Endothelial cell of umbilical vein (primary cell): ENCODE measurements around the gene MYO5B. TPM values are rescaled to one million over a fixed set of nuclear protein-coding genes. Genes with fewer than 3 reads are reported as not detected.

ENCODE experiments used
- BruUV-seq: library from RNA; stranded (reverse); fragments of 400-500 nt; replicated peaks from 2 replicates; lab custom pipeline; 2021; lab: Mats Ljungman, UMichigan
- CTCF ChIA-PET: fragments of 300-600, 350-600 bp; sonication (Branson Sonifier 250); formaldehyde crosslinking; loops from one replicate; lab custom pipeline; 2021; ENCODE audit warnings: antibody characterized with exemption, inconsistent platforms; lab: Charles Lee
- POLR2A ChIA-PET: fragments of 300-600, 350-600 bp; sonication (Branson Sonifier 250); formaldehyde crosslinking; loops from one replicate; lab custom pipeline; 2021; ENCODE audit warnings: antibody characterized with exemption, inconsistent platforms; lab: Charles Lee
- DNase-seq: peaks from one replicate; pipeline ENCODE4 v3.0.0-alpha.2; 2011; ENCODE audit warnings: low read depth, low spot score
- FAIRE-seq: peaks from 2 replicates; lab custom pipeline; 2011; peaks lifted over from hg19 to GRCh38; lab: Jason Lieb, UNC
- H2AFZ ChIP-seq: 2 replicates; pipeline ENCODE4 v1.6.0; 2012; ENCODE audit warnings: low read depth, low read length, control low read depth, inconsistent platforms
- H3K27ac ChIP-seq: 2 replicates; pipeline ENCODE4 v1.5.1; 2011; ENCODE audit warnings: low read depth, mild to moderate bottlenecking, control low read depth, low read length, moderate library complexity; ENCODE audit not compliant: insufficient read depth
- H3K27me3 ChIP-seq, 2 experiments: 2 replicates each; pipeline versions ENCODE4 v1.6.0 to v1.6.1; 2011; ENCODE audit warnings: low read length in 2 of 2, mixed read lengths in 1 of 2; ENCODE audit not compliant: control insufficient read depth in 2 of 2, insufficient read depth in 2 of 2
- H3K36me3 ChIP-seq, 2 experiments: 2 replicates in 1 of 2; 3 replicates in 1 of 2; pipeline ENCODE4 v1.5.1; 2011; ENCODE audit warnings: low read length in 2 of 2, mild to moderate bottlenecking in 1 of 2, moderate library complexity in 1 of 2; ENCODE audit not compliant: control insufficient read depth in 2 of 2, insufficient read depth in 2 of 2; ENCODE audit errors: extremely low read depth in 1 of 2
- H3K4me1 ChIP-seq: 3 replicates; pipeline ENCODE4 v1.5.1; 2011; ENCODE audit warnings: mild to moderate bottlenecking, low read length; ENCODE audit not compliant: control insufficient read depth, insufficient read depth; ENCODE audit errors: extremely low read depth
- H3K4me2 ChIP-seq: 2 replicates; pipeline ENCODE4 v1.6.1; 2011; ENCODE audit warnings: low read length, control low read depth, mixed read lengths; ENCODE audit not compliant: insufficient read depth
- H3K4me3 ChIP-seq, 3 experiments: fragments of 200-600 bp in 1 of 3; sonication (generic), shearing (Covaris generic) in 1 of 3; replicated peaks in 1 of 3; 2 replicates each; pipeline ENCODE4 v1.5.1; 2011 to 2016; ENCODE audit warnings: control low read depth in 3 of 3, low read length in 3 of 3, mild to moderate bottlenecking in 2 of 3, inconsistent platforms in 1 of 3, low read depth in 1 of 3, moderate library complexity in 1 of 3; ENCODE audit not compliant: insufficient read depth in 1 of 3
- H3K79me2 ChIP-seq: 2 replicates; pipeline ENCODE4 v1.6.0; 2012; ENCODE audit warnings: low read length, inconsistent platforms; ENCODE audit not compliant: control insufficient read depth, insufficient read depth
- H3K9ac ChIP-seq: replicated peaks from 2 replicates; pipeline ENCODE3; 2011; ENCODE audit warnings: low read length, control low read depth; ENCODE audit not compliant: insufficient read depth; ENCODE audit errors: extremely low read depth
- H3K9me1 ChIP-seq: replicated peaks from 3 replicates; pipeline ENCODE4 v1.6.0; 2011; ENCODE audit warnings: mild to moderate bottlenecking, low read length; ENCODE audit not compliant: control insufficient read depth, insufficient read depth; ENCODE audit errors: extremely low read depth
- H3K9me3 ChIP-seq: replicated peaks from 2 replicates; pipeline ENCODE4 v1.5.1; 2012; ENCODE audit warnings: low read length, inconsistent platforms; ENCODE audit not compliant: control insufficient read depth, insufficient read depth
- H4K20me1 ChIP-seq: replicated peaks from 2 replicates; pipeline ENCODE3; 2011; ENCODE audit warnings: mild to moderate bottlenecking, low read length; ENCODE audit not compliant: control insufficient read depth, insufficient read depth; ENCODE audit errors: extremely low read depth
- CTCF ChIP-seq, 2 donors: IDR thresholded peaks; 1 replicate in 1 of 2; 2 replicates in 1 of 2; pipeline ENCODE4 v1.5.1; 2011; ENCODE audit warnings: low read length in 2 of 2, mild to moderate bottlenecking in 2 of 2, moderate library complexity in 2 of 2, control low read depth in 1 of 2, inconsistent platforms in 1 of 2, low read depth in 1 of 2; ENCODE audit not compliant: insufficient read depth in 1 of 2; ENCODE audit errors: extremely low read depth in 1 of 2
- EZH2 ChIP-seq: IDR thresholded peaks from 2 replicates; pipeline ENCODE4 v1.6.1; 2012; ENCODE audit warnings: borderline replicate concordance, low read depth, mild to moderate bottlenecking, moderate library complexity, low read length, inconsistent platforms; ENCODE audit not compliant: severe bottlenecking
- FOS ChIP-seq: IDR thresholded peaks from 2 replicates; pipeline ENCODE4 v1.6.1; 2011; ENCODE audit warnings: mild to moderate bottlenecking, low read length, moderate library complexity, borderline replicate concordance; ENCODE audit not compliant: insufficient read depth
- GATA2 ChIP-seq: IDR thresholded peaks from 2 replicates; pipeline ENCODE4 v1.7.0; 2011; ENCODE audit warnings: low read depth, mild to moderate bottlenecking, moderate library complexity, mixed read lengths, low read length; ENCODE audit not compliant: insufficient read length, insufficient read depth
- JUN ChIP-seq: IDR thresholded peaks from 2 replicates; pipeline ENCODE4 v1.6.1; 2011; ENCODE audit warnings: borderline replicate concordance, low read depth; ENCODE audit not compliant: insufficient read length, insufficient read depth
- MAX ChIP-seq: IDR thresholded peaks from 2 replicates; pipeline ENCODE4 v1.6.1; 2011; ENCODE audit not compliant: insufficient read depth, insufficient read length
- MYC ChIP-seq: IDR thresholded peaks from one replicate; pipeline ENCODE4 v1.6.1; 2011; ENCODE audit warnings: mild to moderate bottlenecking, low read depth, low read length
- POLR2A ChIP-seq: IDR thresholded peaks from 2 replicates; pipeline ENCODE4 v1.6.1; 2012; ENCODE audit warnings: low read depth, mild to moderate bottlenecking, control low read depth, low read length
- POLR2AphosphoS5 ChIP-seq: IDR thresholded peaks from 2 replicates; pipeline ENCODE4 v1.6.1; 2012; ENCODE audit warnings: low read depth, mild to moderate bottlenecking, control low read depth, low read length, moderate library complexity; ENCODE audit not compliant: insufficient read depth
- dilution Hi-C: fragments of 300-500 bp; cut with MboI; formaldehyde crosslinking; loops from one replicate; pipeline ENCODE4 v1.15.0; 2019; ENCODE audit warnings: low sequenced_read_pairs; ENCODE audit not compliant: extremely low pct_ligation_motif_present
- intact Hi-C: fragments of 100-400 bp; cut with micrococcal nuclease; formaldehyde crosslinking; loops from one replicate; pipeline ENCODE4 v1.10.0; 2022
- polyA plus RNA-seq, 4 experiments: library from polyadenylated mRNA; depleted of rRNA in 3 of 4; stranded (reverse) in 3 of 4; unstranded in 1 of 4; fragments of >200 nt; gene quantifications; 2 replicates each; pipeline versions ENCODE4 v1.2.1 to v1.2.3, GENCODE V29; 2011 to 2012; ENCODE audit warnings: missing spikeins in 1 of 4
- total RNA-seq: library from RNA; stranded (reverse); gene quantifications from 2 replicates; pipeline ENCODE4 v1.2.3, GENCODE V29; 2021

Gene MYO5B
- total and polyA plus RNA-seq, 2 donors (not counting 3 experiments of a cell fraction or from before 2014, with no cell fraction given): 0.54 to 1.1 TPM

GRCh38 chr18:50172367-50172766 lies 22.6 kb downstream of the MYO5B start:
- no peaks in the 10 kb centered on the region for H4K20me1 ChIP-seq
- no peaks in the 10 kb centered on the region for H3K79me2 ChIP-seq
- CTCF ChIA-PET: no interaction called here
- no peak overlapping the region for H2AFZ ChIP-seq
- POLR2A ChIA-PET: no interaction called here
- no peaks in the 10 kb centered on the region for H3K36me3 ChIP-seq
- dilution Hi-C loops: no loop called here
- DNase-seq (no peak), FAIRE-seq (no peak)
- intact Hi-C loops: no loop called here
- H3K9me3 ChIP-seq: no peaks in the 10 kb centered on the region
- no peaks in the 10 kb centered on the region for H3K9me1 ChIP-seq
- H3K27ac ChIP-seq: no peak overlapping the region
- BruUV-seq: no TSS peak
- TF ChIP-seq FOS (no peak), GATA2 (no peak)
- no peak overlapping the region for H3K4me3 ChIP-seq
- no peak overlapping the region for H3K4me2 ChIP-seq
- H3K27me3 ChIP-seq: peaks cover 0 to under 1% of the 10 kb centered on the region in 2 experiments
- no peaks in the 10 kb centered on the region for H3K4me1 ChIP-seq
- H3K9ac ChIP-seq: no peak overlapping the region

DNA sequence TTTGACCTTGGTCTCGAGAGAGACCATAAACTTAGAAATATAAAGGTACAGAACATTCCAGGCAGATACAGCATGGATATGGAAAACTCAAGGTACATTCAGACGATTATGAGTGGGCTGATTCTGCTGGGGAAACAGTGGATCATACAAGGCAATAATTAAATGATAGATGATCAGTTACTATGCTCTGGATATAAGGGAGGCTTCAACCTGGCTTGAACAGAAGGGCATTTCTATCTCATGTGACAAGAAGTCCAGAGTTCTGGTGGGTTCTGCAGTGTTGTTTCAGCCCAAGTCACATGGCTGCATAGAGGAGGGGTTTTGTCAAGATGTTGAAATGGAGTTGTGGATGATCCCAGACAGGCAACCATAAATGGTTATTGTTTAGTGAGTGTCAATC lies 23.5 kb downstream of the MYO5B start:
- H3K4me3 ChIP-seq: no peak overlapping the region
- no peaks in the 10 kb centered on the region for H3K27me3 ChIP-seq
- no peak for DNase-seq
- FAIRE-seq: no peak
- H3K9ac ChIP-seq: no peak overlapping the region
- H3K9me1 ChIP-seq: no peaks in the 10 kb centered on the region
- ChIA-PET POLR2A (no interaction called here), CTCF (no interaction called here)
- no peak overlapping the region for H2AFZ ChIP-seq
- no peak overlapping the region for H3K27ac ChIP-seq
- no peaks in the 10 kb centered on the region for H3K4me1 ChIP-seq
- H3K36me3 ChIP-seq: no peaks in the 10 kb centered on the region
- dilution Hi-C loops (no loop called here), intact Hi-C loops (no loop called here)
- H3K4me2 ChIP-seq: no peak overlapping the region
- H4K20me1 ChIP-seq: no peaks in the 10 kb centered on the region
- no TSS peak for BruUV-seq
- no peak for TF ChIP-seq EZH2
- TF ChIP-seq MYC: no peak
- TF ChIP-seq POLR2A: no peak
- no peak for TF ChIP-seq GATA2
- TF ChIP-seq FOS: no peak
- no peak for TF ChIP-seq CTCF (IDR thresholded peaks at IDR 0.05; ENCODE audit: extremely low read depth in 1 of 2, insufficient read depth in 1 of 2, low read depth in 1 of 2, low read length in 2 of 2)
- TF ChIP-seq MAX: no peak
- no peak for TF ChIP-seq POLR2AphosphoS5
- no peak for TF ChIP-seq JUN
- no peaks in the 10 kb centered on the region for H3K79me2 ChIP-seq
- no peaks in the 10 kb centered on the region for H3K9me3 ChIP-seq
